GM12878 (cell line): Measurements from ENCODE around the gene CCDC47. TPM values are rescaled to one million over a fixed set of nuclear protein-coding genes. Genes with fewer than 3 reads are reported as not detected.

Experiments used
- ATF3 ChIP-seq: IDR thresholded peaks from 2 replicates; pipeline ENCODE4 v1.6.1; 2011; ENCODE audit warnings: low read depth, mild to moderate bottlenecking, low read length, moderate library complexity, borderline replicate concordance; ENCODE audit errors: extremely low read depth
- CEBPZ ChIP-seq: fragments of 150-350 bp; IDR thresholded peaks from 2 replicates; pipeline ENCODE4 v1.6.1; 2016; ENCODE audit warnings: low read depth, low read length
- CTCF ChIP-seq, 3 experiments: IDR thresholded peaks in 2 of 3; conservative IDR thresholded peaks in 1 of 3; 2 replicates each; pipeline ENCODE4 v1.5.1; 2011; ENCODE audit warnings: low read depth in 3 of 3, low read length in 3 of 3, mild to moderate bottlenecking in 3 of 3, control low read depth in 2 of 3, moderate library complexity in 2 of 3, inconsistent platforms in 1 of 3, mixed read lengths in 1 of 3; ENCODE audit not compliant: control insufficient read depth in 2 of 3, insufficient read depth in 1 of 3; ENCODE audit errors: extremely low read depth in 1 of 3
- DPF2 ChIP-seq: fragments of 450-650 bp; IDR thresholded peaks from 2 replicates; pipeline ENCODE4 v1.6.1; 2017; ENCODE audit warnings: mild to moderate bottlenecking
- FOXK2 ChIP-seq: fragments of 450-650 bp; IDR thresholded peaks from 2 replicates; pipeline ENCODE4 v1.6.1; 2017; ENCODE audit warnings: mild to moderate bottlenecking, moderate library complexity
- IRF5 ChIP-seq: fragments of 450-650 bp; IDR thresholded peaks from 2 replicates; pipeline ENCODE4 v1.6.1; 2017; ENCODE audit warnings: borderline replicate concordance
- KLF5 ChIP-seq: fragments of 450-650 bp; IDR thresholded peaks from 2 replicates; pipeline ENCODE4 v1.6.1; 2014; ENCODE audit warnings: mild to moderate bottlenecking; ENCODE audit not compliant: partially characterized antibody
- NR2F1 ChIP-seq: fragments of 450-650 bp; conservative IDR thresholded peaks from 2 replicates; pipeline ENCODE4 v1.6.1; 2017; ENCODE audit warnings: mild to moderate bottlenecking
- PAX8 ChIP-seq: fragments of 450-650 bp; IDR thresholded peaks from 2 replicates; pipeline ENCODE4 v1.6.1; 2017; ENCODE audit warnings: mild to moderate bottlenecking, moderate library complexity
- RELA ChIP-seq: fragments of 450-650 bp; IDR thresholded peaks from 2 replicates; pipeline ENCODE4 v1.8.0; 2014; ENCODE audit warnings: borderline replicate concordance; ENCODE audit not compliant: partially characterized antibody
- SMAD5 ChIP-seq: IDR thresholded peaks from 2 replicates; pipeline ENCODE4 v1.6.1; 2016; ENCODE audit warnings: antibody characterized with exemption, low read depth
- SMC3 ChIP-seq: IDR thresholded peaks from 2 replicates; pipeline ENCODE4 v1.6.1; 2011; ENCODE audit warnings: low read length, improper control_type of control experiment, borderline replicate concordance
- SREBF2 ChIP-seq: IDR thresholded peaks from 2 replicates; pipeline ENCODE4 v1.6.1; 2012; ENCODE audit warnings: mild to moderate bottlenecking, low read length
- WRNIP1 ChIP-seq: IDR thresholded peaks from 2 replicates; pipeline ENCODE4 v1.6.1; 2011; ENCODE audit warnings: low read depth, low read length, improper control_type of control experiment, borderline replicate concordance
- polyA plus RNA-seq, 11 experiments: library from polyadenylated mRNA; depleted of rRNA in 4 of 11; unstranded in 6 of 11; stranded (reverse) in 5 of 11; fragments of >200 nt; fragmentation: Nextera tagmentation in 4 of 11; fragmentation: Illumina TruSeq in 1 of 11; extraction: Ambion mirVana in 4 of 11; extraction: Trizol in 1 of 11; gene quantifications; 1 replicate in 1 of 11; 2 replicates in 10 of 11; pipeline versions ENCODE4 v1.2.1 to v1.2.3, GENCODE V29; 2011 to 2016; ENCODE audit warnings: inconsistent platforms in 2 of 11, missing spikeins in 2 of 11, low read depth in 1 of 11
- total RNA-seq, 4 experiments: library from RNA; depleted of rRNA in 3 of 4; stranded (reverse); fragments of >200 nt in 3 of 4; fragmentation: Illumina TruSeq in 1 of 4; extraction: Trizol in 1 of 4; gene quantifications; 2 replicates each; pipeline versions ENCODE4 v1.2.1 to v1.2.3, GENCODE V29; 2013 to 2021
- TF ChIP-seq, protein P1 (sequence below): fragments of 450-650 bp; IDR thresholded peaks from 2 replicates; pipeline ENCODE4 v1.6.1; 2017; ENCODE audit warnings: mild to moderate bottlenecking, low read depth, inconsistent platforms; ENCODE audit not compliant: poor library complexity, severe bottlenecking
- TF ChIP-seq, protein P2 (sequence below): fragments of 450-650 bp; IDR thresholded peaks from 2 replicates; pipeline ENCODE4 v1.6.1; 2017; ENCODE audit warnings: antibody characterized with exemption, mild to moderate bottlenecking, moderate library complexity

The CCDC47 gene
- total and polyA plus RNA-seq, 10 of the 15 experiments (the other 5 are each of a cell fraction or from before 2014, with no cell fraction given), result 13.6 to 81.4 (median 58.9) TPM

DNA sequence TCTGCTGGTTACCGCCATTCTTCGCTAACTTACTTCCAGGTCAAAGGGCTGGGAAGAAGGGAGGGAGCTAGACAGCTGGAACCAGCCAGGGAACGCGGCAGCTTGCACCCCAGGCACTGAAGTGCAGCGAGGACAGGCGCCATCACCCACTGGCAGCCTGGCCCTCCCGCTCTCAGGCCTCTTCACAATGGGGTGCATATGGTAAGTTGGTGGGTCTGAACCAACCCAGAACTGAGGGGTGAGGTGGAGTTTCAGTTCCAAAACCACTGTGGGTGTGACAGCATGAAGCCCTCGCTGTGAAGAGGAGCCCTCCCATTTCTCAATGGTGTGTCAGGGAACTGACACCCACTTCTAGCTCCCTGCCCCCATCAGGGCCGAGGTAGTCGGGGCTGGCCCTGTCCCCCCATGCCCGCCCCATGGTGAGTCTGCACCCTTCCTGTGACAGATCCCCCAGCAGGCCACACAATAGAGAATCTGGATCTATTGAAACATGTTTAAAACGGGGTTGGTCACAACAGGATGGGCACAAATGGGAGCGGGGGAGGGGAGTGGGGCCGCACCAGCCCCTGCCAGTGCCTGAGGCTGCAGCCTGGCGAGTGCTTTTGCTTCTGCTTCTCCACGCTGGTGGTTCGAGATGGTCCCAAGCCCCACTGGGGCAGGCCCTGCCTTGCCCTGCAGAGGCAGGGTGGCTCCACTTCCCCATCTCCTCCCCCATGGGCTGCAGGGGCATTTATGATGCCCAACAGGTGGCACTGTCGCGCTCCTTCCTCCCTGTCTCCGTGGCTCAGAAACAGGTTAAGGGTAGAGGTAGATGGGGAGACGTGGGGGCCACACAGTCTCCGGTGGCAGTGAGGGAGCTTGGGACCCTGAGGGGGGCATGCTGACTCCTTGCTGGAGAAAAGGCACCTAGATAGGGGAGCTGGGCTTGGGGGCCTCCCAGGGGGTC, 75.8 kb downstream of the CCDC47 start (continued):
- TF ChIP-seq WRNIP1 (no peak), KLF5 (peak; percentile 35), NR2F1 (peak; percentile 14; the same call in 1 of the 2 replicates), ATF3 (no peak), SMAD5 (no peak; the same call in 1 of the 2 replicates), FOXK2 (no peak), IRF5 (no peak), CTCF (IDR thresholded peaks at IDR 0.05 in 2 of 3, conservative IDR thresholded peaks at IDR 0.05 in 1 of 3; ENCODE audit: control insufficient read depth in 2 of 3, extremely low read depth in 1 of 3, insufficient read depth in 1 of 3, low read depth in 3 of 3, low read length in 3 of 3) (peak; percentile 75 to 93 (median 80)), SMC3 (peak; percentile 58; the same call in 1 of the 2 replicates), CEBPZ (no peak), SREBF2 (no peak), PAX8 (no peak), DPF2 (peak; percentile 45; the same call in 1 of the 2 replicates), RELA (no peak)
- TF ChIP-seq, protein P1, sequence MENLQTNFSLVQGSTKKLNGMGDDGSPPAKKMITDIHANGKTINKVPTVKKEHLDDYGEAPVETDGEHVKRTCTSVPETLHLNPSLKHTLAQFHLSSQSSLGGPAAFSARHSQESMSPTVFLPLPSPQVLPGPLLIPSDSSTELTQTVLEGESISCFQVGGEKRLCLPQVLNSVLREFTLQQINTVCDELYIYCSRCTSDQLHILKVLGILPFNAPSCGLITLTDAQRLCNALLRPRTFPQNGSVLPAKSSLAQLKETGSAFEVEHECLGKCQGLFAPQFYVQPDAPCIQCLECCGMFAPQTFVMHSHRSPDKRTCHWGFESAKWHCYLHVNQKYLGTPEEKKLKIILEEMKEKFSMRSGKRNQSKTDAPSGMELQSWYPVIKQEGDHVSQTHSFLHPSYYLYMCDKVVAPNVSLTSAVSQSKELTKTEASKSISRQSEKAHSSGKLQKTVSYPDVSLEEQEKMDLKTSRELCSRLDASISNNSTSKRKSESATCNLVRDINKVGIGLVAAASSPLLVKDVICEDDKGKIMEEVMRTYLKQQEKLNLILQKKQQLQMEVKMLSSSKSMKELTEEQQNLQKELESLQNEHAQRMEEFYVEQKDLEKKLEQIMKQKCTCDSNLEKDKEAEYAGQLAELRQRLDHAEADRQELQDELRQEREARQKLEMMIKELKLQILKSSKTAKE, result no peak
- TF ChIP-seq, protein P2, sequence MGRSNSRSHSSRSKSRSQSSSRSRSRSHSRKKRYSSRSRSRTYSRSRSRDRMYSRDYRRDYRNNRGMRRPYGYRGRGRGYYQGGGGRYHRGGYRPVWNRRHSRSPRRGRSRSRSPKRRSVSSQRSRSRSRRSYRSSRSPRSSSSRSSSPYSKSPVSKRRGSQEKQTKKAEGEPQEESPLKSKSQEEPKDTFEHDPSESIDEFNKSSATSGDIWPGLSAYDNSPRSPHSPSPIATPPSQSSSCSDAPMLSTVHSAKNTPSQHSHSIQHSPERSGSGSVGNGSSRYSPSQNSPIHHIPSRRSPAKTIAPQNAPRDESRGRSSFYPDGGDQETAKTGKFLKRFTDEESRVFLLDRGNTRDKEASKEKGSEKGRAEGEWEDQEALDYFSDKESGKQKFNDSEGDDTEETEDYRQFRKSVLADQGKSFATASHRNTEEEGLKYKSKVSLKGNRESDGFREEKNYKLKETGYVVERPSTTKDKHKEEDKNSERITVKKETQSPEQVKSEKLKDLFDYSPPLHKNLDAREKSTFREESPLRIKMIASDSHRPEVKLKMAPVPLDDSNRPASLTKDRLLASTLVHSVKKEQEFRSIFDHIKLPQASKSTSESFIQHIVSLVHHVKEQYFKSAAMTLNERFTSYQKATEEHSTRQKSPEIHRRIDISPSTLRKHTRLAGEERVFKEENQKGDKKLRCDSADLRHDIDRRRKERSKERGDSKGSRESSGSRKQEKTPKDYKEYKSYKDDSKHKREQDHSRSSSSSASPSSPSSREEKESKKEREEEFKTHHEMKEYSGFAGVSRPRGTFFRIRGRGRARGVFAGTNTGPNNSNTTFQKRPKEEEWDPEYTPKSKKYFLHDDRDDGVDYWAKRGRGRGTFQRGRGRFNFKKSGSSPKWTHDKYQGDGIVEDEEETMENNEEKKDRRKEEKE, result no peak
